ENCODE results near the gene ADAMTS20.

- no peak for TF ChIP-seq CTCF (IDR thresholded peaks at IDR 0.05; ENCODE audit: low read depth, low read length)
- no peak for TF ChIP-seq MAX (IDR thresholded peaks at IDR 0.05; ENCODE audit: low read depth, low read length)
- no peak for TF ChIP-seq POLR2A (IDR thresholded peaks at IDR 0.05; ENCODE audit: extremely low read depth, insufficient read length)
- no peak for TF ChIP-seq MYC (IDR thresholded peaks at IDR 0.05; ENCODE audit: low read depth, low read length)
Observed at GRCh38 chr12:43370263-43370662, 181.7 kb downstream of the ADAMTS20 start.
